Measurements from ENCODE around the gene PLEKHA3.
A peak's percentile ranks its signal among the peaks of the same experiment; 100 is the strongest.

DNA sequence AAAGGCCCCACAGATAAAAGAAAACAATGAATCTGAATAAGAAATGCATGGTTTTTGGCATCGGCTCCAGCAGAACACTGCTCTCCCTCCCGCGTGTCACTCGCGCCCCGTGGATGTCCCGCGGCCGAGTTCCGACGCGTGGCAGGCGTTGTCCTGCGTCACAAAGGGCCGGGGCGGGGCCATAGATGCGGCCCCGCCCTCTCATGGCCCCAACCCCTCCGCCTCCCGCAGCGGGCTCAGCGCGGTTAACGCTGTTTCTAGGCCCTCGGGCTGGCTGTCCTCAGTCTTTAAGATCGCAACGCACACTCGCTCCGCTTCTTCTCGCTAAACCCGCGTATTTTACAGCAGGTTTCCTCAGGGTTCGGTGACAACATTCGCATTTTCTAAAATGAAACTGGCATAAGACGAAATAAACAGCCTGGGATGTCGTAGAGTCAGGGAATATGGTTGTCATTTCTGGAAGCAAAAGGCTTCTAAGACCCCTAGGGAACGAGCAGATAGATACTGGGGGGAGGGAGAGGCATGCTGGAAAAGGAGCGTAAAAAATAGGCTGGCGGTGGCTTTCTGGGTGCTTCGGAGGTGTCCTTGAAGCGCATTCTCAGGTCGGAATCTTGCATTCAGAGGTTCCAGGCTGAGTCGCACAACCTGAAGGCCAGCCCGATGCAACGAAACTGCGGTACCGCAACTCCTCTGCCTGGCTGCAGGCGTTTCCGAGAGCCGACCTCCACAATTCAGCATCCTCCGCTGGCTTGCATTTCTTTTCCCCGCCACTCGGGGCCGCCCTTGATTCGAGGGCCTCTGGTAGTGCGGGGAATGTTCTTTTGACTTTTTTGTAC lies 1.6 kb upstream of the PLEKHA3 start, which contains the start of gene FKBP7:
- TF ChIP-seq, protein P1, sequence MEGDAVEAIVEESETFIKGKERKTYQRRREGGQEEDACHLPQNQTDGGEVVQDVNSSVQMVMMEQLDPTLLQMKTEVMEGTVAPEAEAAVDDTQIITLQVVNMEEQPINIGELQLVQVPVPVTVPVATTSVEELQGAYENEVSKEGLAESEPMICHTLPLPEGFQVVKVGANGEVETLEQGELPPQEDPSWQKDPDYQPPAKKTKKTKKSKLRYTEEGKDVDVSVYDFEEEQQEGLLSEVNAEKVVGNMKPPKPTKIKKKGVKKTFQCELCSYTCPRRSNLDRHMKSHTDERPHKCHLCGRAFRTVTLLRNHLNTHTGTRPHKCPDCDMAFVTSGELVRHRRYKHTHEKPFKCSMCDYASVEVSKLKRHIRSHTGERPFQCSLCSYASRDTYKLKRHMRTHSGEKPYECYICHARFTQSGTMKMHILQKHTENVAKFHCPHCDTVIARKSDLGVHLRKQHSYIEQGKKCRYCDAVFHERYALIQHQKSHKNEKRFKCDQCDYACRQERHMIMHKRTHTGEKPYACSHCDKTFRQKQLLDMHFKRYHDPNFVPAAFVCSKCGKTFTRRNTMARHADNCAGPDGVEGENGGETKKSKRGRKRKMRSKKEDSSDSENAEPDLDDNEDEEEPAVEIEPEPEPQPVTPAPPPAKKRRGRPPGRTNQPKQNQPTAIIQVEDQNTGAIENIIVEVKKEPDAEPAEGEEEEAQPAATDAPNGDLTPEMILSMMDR (IDR thresholded peaks at IDR 0.05): peak; percentile 47 to 77 (median 67)
- TF ChIP-seq POLR2A (IDR thresholded peaks at IDR 0.05): peak in 1 of 2 donors; percentile 68

Measured in heart left ventricle (tissue), 13 donors.